K562 (cell line): Measurements from ENCODE around the gene IGF1R. TPM values are rescaled to one million over a fixed set of nuclear protein-coding genes. Genes with fewer than 3 reads are reported as not detected.

Source experiments
- ATAC-seq: fragments of 200-7000 bp; cut with Tn5 transposase; 3 replicates; pipeline ENCODE4 v1.9.1; 2020; ENCODE audit warnings: moderate library complexity
- BruUV-seq: library from RNA; stranded (reverse); fragments of 400-500 nt; replicated peaks from 2 replicates; lab custom pipeline; 2021; lab: Mats Ljungman, UMichigan
- CTCF ChIA-PET: fragments of 300-600 bp; formaldehyde crosslinking; extraction: SDS; loops from one replicate; lab custom pipeline; 2021; ENCODE audit warnings: low intra/inter-chr PET ratio; lab: Yijun Ruan, JAX
- POLR2A ChIA-PET: fragments of 300-600, 350-650 bp; sonication (Branson Sonifier 250); formaldehyde crosslinking; extraction: SDS; loops from one replicate; lab custom pipeline; 2021; ENCODE audit warnings: antibody characterized with exemption, inconsistent platforms; lab: Yijun Ruan, JAX
- DNase-seq, 4 experiments: peaks; one replicate each; pipeline versions ENCODE4 v3.0.0 to v3.0.0-alpha.2; 2011 to 2018; ENCODE audit warnings: low spot score in 3 of 4, mixed read lengths in 3 of 4; ENCODE audit errors: extremely low read depth in 1 of 4
- FAIRE-seq: peaks from 2 replicates; lab custom pipeline; 2011; peaks lifted over from hg19 to GRCh38; lab: Jason Lieb, UNC
- H2AFZ ChIP-seq: 2 replicates; pipeline ENCODE4 v1.6.0; 2011; ENCODE audit warnings: low read depth, low read length, control low read depth, inconsistent platforms
- H3K27ac ChIP-seq: fragments of 200-600 bp; 3 replicates; pipeline ENCODE4 v1.8.0; 2011; ENCODE audit warnings: low read depth, mild to moderate bottlenecking, control low read depth, inconsistent platforms, low read length, moderate library complexity, mixed read lengths; ENCODE audit errors: extremely low read depth
- H3K27me3 ChIP-seq, 2 experiments: fragments of 300-600 bp in 1 of 2; 2 replicates in 1 of 2; 3 replicates in 1 of 2; pipeline versions ENCODE4 v1.6.0 to v1.8.0; 2011; ENCODE audit warnings: inconsistent platforms in 2 of 2, low read length in 2 of 2, mild to moderate bottlenecking in 1 of 2, mixed read lengths in 1 of 2, moderate library complexity in 1 of 2; ENCODE audit not compliant: control insufficient read depth in 2 of 2, insufficient read depth in 2 of 2
- H3K36me3 ChIP-seq: fragments of 300-600 bp; 3 replicates; pipeline ENCODE4 v1.8.0; 2011; ENCODE audit warnings: mild to moderate bottlenecking, low read length, inconsistent platforms; ENCODE audit not compliant: control insufficient read depth, insufficient read depth
- H3K4me1 ChIP-seq, 2 experiments: fragments of 200-600 bp in 1 of 2; replicated peaks in 1 of 2; 2 replicates in 1 of 2; 3 replicates in 1 of 2; pipeline versions ENCODE4 v1.5.1 to v1.8.0; 2011; ENCODE audit warnings: inconsistent platforms in 2 of 2, low read length in 2 of 2, mild to moderate bottlenecking in 1 of 2, mixed read lengths in 1 of 2, moderate library complexity in 1 of 2; ENCODE audit not compliant: control insufficient read depth in 2 of 2, insufficient read depth in 2 of 2
- H3K4me2 ChIP-seq: 2 replicates; pipeline ENCODE4 v1.6.1; 2011; ENCODE audit warnings: low read length, control low read depth, inconsistent platforms, mixed read lengths; ENCODE audit not compliant: insufficient read depth
- H3K4me3 ChIP-seq: fragments of 200-600 bp; sonication (generic), shearing (Covaris generic); 2 replicates; pipeline ENCODE4 v1.5.1; 2016; ENCODE audit warnings: control low read depth, inconsistent platforms
- H3K79me2 ChIP-seq: fragments of 200-600 bp; 3 replicates; pipeline ENCODE4 v1.8.0; 2011; ENCODE audit warnings: low read length, inconsistent platforms; ENCODE audit not compliant: control insufficient read depth, insufficient read depth
- H3K9ac ChIP-seq, 2 experiments: 2 replicates each; pipeline versions ENCODE4 v1.6.0 to v1.6.1; 2011; ENCODE audit warnings: low read depth in 2 of 2, low read length in 2 of 2, control low read depth in 1 of 2, inconsistent platforms in 1 of 2, mild to moderate bottlenecking in 1 of 2, mixed read lengths in 1 of 2; ENCODE audit not compliant: insufficient read depth in 1 of 2
- H3K9me1 ChIP-seq: one replicate; pipeline ENCODE4 v1.6.0; 2011; ENCODE audit warnings: inconsistent platforms, mild to moderate bottlenecking, low read length, moderate library complexity; ENCODE audit not compliant: control insufficient read depth, insufficient read depth
- H3K9me3 ChIP-seq: replicated peaks from 2 replicates; pipeline ENCODE4 v1.5.1; 2011; ENCODE audit warnings: low read depth, low read length, inconsistent platforms; ENCODE audit not compliant: control insufficient read depth, insufficient read depth
- H4K20me1 ChIP-seq: replicated peaks from 2 replicates; pipeline ENCODE4 v1.6.1; 2011; ENCODE audit warnings: low read length, inconsistent platforms, mixed read lengths; ENCODE audit not compliant: control insufficient read depth, insufficient read depth
- ARID1B ChIP-seq: fragments of 450-650 bp; IDR thresholded peaks from 2 replicates; pipeline ENCODE4 v1.6.1; 2016; ENCODE audit warnings: antibody characterized with exemption, mild to moderate bottlenecking, inconsistent platforms
- CBX1 ChIP-seq: sonication (generic); IDR thresholded peaks from 2 replicates; pipeline ENCODE4 v1.6.1; 2016; ENCODE audit warnings: antibody characterized with exemption, low read depth, mild to moderate bottlenecking
- MCM2 ChIP-seq: fragments of 450-650 bp; IDR thresholded peaks from 2 replicates; pipeline ENCODE4 v1.6.1; 2017; ENCODE audit warnings: low read depth, mild to moderate bottlenecking
- ZC3H11A ChIP-seq: IDR thresholded peaks from 2 replicates; pipeline ENCODE4 v1.6.1; 2012; ENCODE audit warnings: low read depth, low read length, improper control_type of control experiment
- ZFP36 ChIP-seq: fragments of 150-350 bp; IDR thresholded peaks from 2 replicates; pipeline ENCODE4 v1.6.1; 2018; ENCODE audit warnings: low read length, low read depth; ENCODE audit not compliant: partially characterized antibody
- ZNF318 ChIP-seq, 2 experiments: fragments of 450-650 bp; IDR thresholded peaks; 2 replicates each; pipeline ENCODE4 v1.6.1; 2016; ENCODE audit warnings: mild to moderate bottlenecking in 2 of 2, borderline replicate concordance in 1 of 2, low read depth in 1 of 2, moderate library complexity in 1 of 2
- ZNF354B ChIP-seq: fragments of 250-450 bp; sonication (Bioruptor Pico); IDR thresholded peaks from 2 replicates; pipeline ENCODE4 v1.4.0; 2020
- ZNF589 ChIP-seq: fragments of 200-800 bp; sonication (Bioruptor generic); IDR thresholded peaks from 2 replicates; pipeline ENCODE4 v1.6.1; 2016; ENCODE audit warnings: low read depth, missing genetic modification characterization, missing compliant biosample characterization
- ZNF778 ChIP-seq: fragments of 450-650 bp; formaldehyde crosslinking; IDR thresholded peaks from 2 replicates; pipeline ENCODE4 v1.4.0; 2020; ENCODE audit warnings: mild to moderate bottlenecking, moderate library complexity
- WGBS: fragments of 100-300 bp; shearing (Covaris generic); methylation state at CpG from one replicate; pipeline ENCODE4 v1.1.6; 2016; ENCODE audit warnings: low coverage, mixed read lengths; ENCODE audit not compliant: insufficient coverage; ENCODE audit errors: missing lambda C conversion rate; 5-methylcytosine and 5-hydroxymethylcytosine counted together
- in situ Hi-C: fragments of 300-500 bp; cut with MboI; formaldehyde crosslinking; loops from 4 replicates; pipeline ENCODE4 v1.15.0; 2018; ENCODE audit warnings: inconsistent platforms, mixed read lengths
- intact Hi-C: fragments of 100-400 bp; cut with micrococcal nuclease; formaldehyde crosslinking; loops from 2 replicates; pipeline ENCODE4 v1.14.2; 2022
- polyA plus RNA-seq, 8 experiments: library from polyadenylated mRNA; depleted of rRNA in 4 of 8; stranded (reverse) in 5 of 8; unstranded in 3 of 8; fragments of >200 nt; fragmentation: Nextera tagmentation in 2 of 8; fragmentation: Illumina TruSeq in 1 of 8; extraction: Ambion mirVana in 2 of 8; extraction: Trizol in 1 of 8; gene quantifications; 2 replicates each; pipeline versions ENCODE4 v1.2.1 to v1.2.3, GENCODE V29; 2011 to 2014; ENCODE audit warnings: inconsistent platforms in 1 of 8, missing spikeins in 1 of 8
- total RNA-seq, 7 experiments: library from RNA; depleted of rRNA in 6 of 7; stranded (reverse); fragments of >200 nt in 6 of 7; fragmentation: Illumina TruSeq in 2 of 7; extraction: Trizol in 2 of 7; gene quantifications; 2 replicates each; pipeline versions ENCODE4 v1.2.1 to v1.2.3, GENCODE V29; 2011 to 2021; ENCODE audit warnings: low replicate concordance in 1 of 7
- TF ChIP-seq, protein P1 (sequence below): sonication (generic); IDR thresholded peaks from 2 replicates; pipeline ENCODE4 v1.6.1; 2016
- TF ChIP-seq, protein P2 (sequence below): fragments of 250-450 bp; sonication (Bioruptor Pico); IDR thresholded peaks from 2 replicates; pipeline ENCODE4 v1.8.0; 2021; ENCODE audit warnings: moderate library complexity, mild to moderate bottlenecking, inconsistent platforms

IGF1R gene
- total and polyA plus RNA-seq, 9 of the 15 experiments (the other 6 are each of a cell fraction or from before 2014, with no cell fraction given): 0.35 to 8.0 (median 1.6) TPM

GRCh38 chr15:98941595-98942255 lies 293.4 kb downstream of the IGF1R start:
- Histone ChIP-seq H3K4me3 (no peak overlapping the region), H3K36me3 (no peaks in the 10 kb centered on the region), H3K9me1 (no peaks in the 10 kb centered on the region), H3K27ac (no peak overlapping the region), H4K20me1 (no peaks in the 10 kb centered on the region; the same call in 1 of the 2 replicates), H3K9me3 (peaks cover 2% of the 10 kb centered on the region; the same call in 1 of the 2 replicates), H3K9ac (no peak overlapping the region), H3K79me2 (no peaks in the 10 kb centered on the region), H3K4me1 (no peaks in the 10 kb centered on the region), H3K27me3 (peaks cover 9 to 62% of the 10 kb centered on the region in 2 experiments; a peak in 3 of 5 replicates), H2AFZ (no peak overlapping the region), H3K4me2 (no peak overlapping the region)
- no TSS peak for BruUV-seq
- 4% methylated on average over 5 of the region's 5 CpGs for WGBS
- ChIA-PET POLR2A (no interaction called here), CTCF (no interaction called here)
- ATAC-seq (no peak), FAIRE-seq (no peak), DNase-seq (no peak)
- in situ Hi-C loops: no loop called here
- intact Hi-C loops: no loop called here
- TF ChIP-seq, protein P1, sequence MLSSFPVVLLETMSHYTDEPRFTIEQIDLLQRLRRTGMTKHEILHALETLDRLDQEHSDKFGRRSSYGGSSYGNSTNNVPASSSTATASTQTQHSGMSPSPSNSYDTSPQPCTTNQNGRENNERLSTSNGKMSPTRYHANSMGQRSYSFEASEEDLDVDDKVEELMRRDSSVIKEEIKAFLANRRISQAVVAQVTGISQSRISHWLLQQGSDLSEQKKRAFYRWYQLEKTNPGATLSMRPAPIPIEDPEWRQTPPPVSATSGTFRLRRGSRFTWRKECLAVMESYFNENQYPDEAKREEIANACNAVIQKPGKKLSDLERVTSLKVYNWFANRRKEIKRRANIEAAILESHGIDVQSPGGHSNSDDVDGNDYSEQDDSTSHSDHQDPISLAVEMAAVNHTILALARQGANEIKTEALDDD: no peak
- TF ChIP-seq ZNF354B (CRISPR knock-in tag): no peak
- TF ChIP-seq ZNF318 (IDR thresholded peaks at IDR 0.05; ENCODE audit: borderline replicate concordance in 1 of 2, low read depth in 1 of 2): no peak
- no peak for TF ChIP-seq CBX1
- TF ChIP-seq ZC3H11A: no peak
- TF ChIP-seq ZNF778 (CRISPR knock-in tag): no peak
- TF ChIP-seq ARID1B: no peak
- TF ChIP-seq, protein P2, sequence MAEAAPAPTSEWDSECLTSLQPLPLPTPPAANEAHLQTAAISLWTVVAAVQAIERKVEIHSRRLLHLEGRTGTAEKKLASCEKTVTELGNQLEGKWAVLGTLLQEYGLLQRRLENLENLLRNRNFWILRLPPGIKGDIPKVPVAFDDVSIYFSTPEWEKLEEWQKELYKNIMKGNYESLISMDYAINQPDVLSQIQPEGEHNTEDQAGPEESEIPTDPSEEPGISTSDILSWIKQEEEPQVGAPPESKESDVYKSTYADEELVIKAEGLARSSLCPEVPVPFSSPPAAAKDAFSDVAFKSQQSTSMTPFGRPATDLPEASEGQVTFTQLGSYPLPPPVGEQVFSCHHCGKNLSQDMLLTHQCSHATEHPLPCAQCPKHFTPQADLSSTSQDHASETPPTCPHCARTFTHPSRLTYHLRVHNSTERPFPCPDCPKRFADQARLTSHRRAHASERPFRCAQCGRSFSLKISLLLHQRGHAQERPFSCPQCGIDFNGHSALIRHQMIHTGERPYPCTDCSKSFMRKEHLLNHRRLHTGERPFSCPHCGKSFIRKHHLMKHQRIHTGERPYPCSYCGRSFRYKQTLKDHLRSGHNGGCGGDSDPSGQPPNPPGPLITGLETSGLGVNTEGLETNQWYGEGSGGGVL (CRISPR knock-in tag): no peak
- TF ChIP-seq ZFP36: no peak
- TF ChIP-seq ZNF589 (CRISPR knock-in tag): no peak
- no peak for TF ChIP-seq MCM2
